Suprapubic skin (tissue), 4 donors: ENCODE measurements around the gene CNIH3. TPM values are rescaled to one million over a fixed set of nuclear protein-coding genes. Genes with fewer than 3 reads are reported as not detected.

ENCODE experiments used
- DNase-seq, 2 donors: peaks; one replicate each; pipeline ENCODE4 v3.0.0-alpha.2; 2019; ENCODE audit warnings: low spot score in 2 of 2
- H3K27ac ChIP-seq: fragments of 200-600 bp; sonication (generic); one replicate; pipeline ENCODE4 v1.5.1; 2019
- H3K27me3 ChIP-seq: fragments of 200-600 bp; sonication (generic); one replicate; pipeline ENCODE4 v1.5.1; 2019
- H3K36me3 ChIP-seq: fragments of 200-600 bp; sonication (generic); one replicate; pipeline ENCODE4 v1.5.1; 2019
- H3K4me1 ChIP-seq: fragments of 200-600 bp; sonication (generic); one replicate; pipeline ENCODE4 v1.5.1; 2019
- H3K4me3 ChIP-seq: fragments of 200-600 bp; sonication (generic); one replicate; pipeline ENCODE4 v1.5.1; 2019; ENCODE audit warnings: mild to moderate bottlenecking
- H3K9me3 ChIP-seq: fragments of 200-600 bp; sonication (generic); one replicate; pipeline ENCODE4 v1.5.1; 2019
- EP300 ChIP-seq: sonication (generic); formaldehyde crosslinking; IDR thresholded peaks from one replicate; pipeline ENCODE4 v1.6.1; 2017; ENCODE audit warnings: antibody characterized with exemption
- POLR2A ChIP-seq, 2 donors: fragments of 450-650 bp; IDR thresholded peaks; one replicate each; pipeline ENCODE4 v1.6.1; 2017; ENCODE audit warnings: antibody characterized with exemption in 2 of 2, mild to moderate bottlenecking in 2 of 2, moderate library complexity in 2 of 2
- POLR2AphosphoS5 ChIP-seq, 3 donors: sonication (generic); formaldehyde crosslinking; IDR thresholded peaks; one replicate each; pipeline ENCODE4 v1.6.1; 2017; ENCODE audit warnings: antibody characterized with exemption in 3 of 3
- WGBS: methylation state at CpG from one replicate; pipeline ENCODE4 v1.1.5; 2018; 5-methylcytosine and 5-hydroxymethylcytosine counted together
- total RNA-seq, 4 donors: library from RNA; depleted of rRNA; stranded (reverse); fragments of >200 nt; gene quantifications; one replicate each; pipeline ENCODE4 v1.1.0, GENCODE V29; 2016
- TF ChIP-seq, protein P1 (sequence below), 2 donors: fragments of 200-600 bp in 1 of 2; fragments of 450-650 bp in 1 of 2; sonication (generic) in 1 of 2; IDR thresholded peaks; one replicate each; pipeline ENCODE4 v1.5.1; 2016 to 2019; ENCODE audit warnings: antibody characterized with exemption in 2 of 2, mild to moderate bottlenecking in 1 of 2, moderate library complexity in 1 of 2

CNIH3 gene
- total RNA-seq, 4 donors from 2014 or later = 0.57 to 6.7 (median 0.62) TPM; not detected in 1

DNA sequence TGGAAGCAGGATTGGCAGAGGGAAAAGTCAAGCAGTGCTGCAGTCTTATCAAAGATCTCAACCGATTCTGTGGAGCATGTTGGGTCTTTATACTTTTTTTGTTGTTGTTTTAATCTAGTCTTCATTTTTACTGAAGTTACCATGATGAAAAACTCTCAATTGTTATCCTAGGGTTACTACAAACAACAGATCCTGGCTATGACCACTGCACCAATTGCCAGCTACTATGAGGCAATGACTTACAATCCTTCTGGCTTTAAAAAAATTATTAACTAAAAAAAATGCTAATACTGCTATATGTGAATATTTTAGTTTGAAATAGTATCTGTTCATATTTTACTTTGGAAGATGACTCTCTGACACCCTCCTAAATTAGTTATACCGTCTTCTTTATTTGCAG is 145.9 kb downstream of the CNIH3 start:
- H3K9me3 ChIP-seq = no peaks in the 10 kb centered on the region
- no peaks in the 10 kb centered on the region for H3K27me3 ChIP-seq
- no peak for DNase-seq
- H3K4me1 ChIP-seq = peaks cover 2% of the 10 kb centered on the region
- peak overlapping the region; percentile 36 for H3K27ac ChIP-seq
- TF ChIP-seq POLR2AphosphoS5 (IDR thresholded peaks at IDR 0.05) = no peak
- TF ChIP-seq, protein P1, sequence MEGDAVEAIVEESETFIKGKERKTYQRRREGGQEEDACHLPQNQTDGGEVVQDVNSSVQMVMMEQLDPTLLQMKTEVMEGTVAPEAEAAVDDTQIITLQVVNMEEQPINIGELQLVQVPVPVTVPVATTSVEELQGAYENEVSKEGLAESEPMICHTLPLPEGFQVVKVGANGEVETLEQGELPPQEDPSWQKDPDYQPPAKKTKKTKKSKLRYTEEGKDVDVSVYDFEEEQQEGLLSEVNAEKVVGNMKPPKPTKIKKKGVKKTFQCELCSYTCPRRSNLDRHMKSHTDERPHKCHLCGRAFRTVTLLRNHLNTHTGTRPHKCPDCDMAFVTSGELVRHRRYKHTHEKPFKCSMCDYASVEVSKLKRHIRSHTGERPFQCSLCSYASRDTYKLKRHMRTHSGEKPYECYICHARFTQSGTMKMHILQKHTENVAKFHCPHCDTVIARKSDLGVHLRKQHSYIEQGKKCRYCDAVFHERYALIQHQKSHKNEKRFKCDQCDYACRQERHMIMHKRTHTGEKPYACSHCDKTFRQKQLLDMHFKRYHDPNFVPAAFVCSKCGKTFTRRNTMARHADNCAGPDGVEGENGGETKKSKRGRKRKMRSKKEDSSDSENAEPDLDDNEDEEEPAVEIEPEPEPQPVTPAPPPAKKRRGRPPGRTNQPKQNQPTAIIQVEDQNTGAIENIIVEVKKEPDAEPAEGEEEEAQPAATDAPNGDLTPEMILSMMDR (IDR thresholded peaks at IDR 0.05) = no peak
- TF ChIP-seq POLR2A (IDR thresholded peaks at IDR 0.05) = no peak
- no peak for TF ChIP-seq EP300
- no peak overlapping the region for H3K4me3 ChIP-seq
- H3K36me3 ChIP-seq = no peaks in the 10 kb centered on the region
- 72% methylated on average over 2 of the region's 2 CpGs for WGBS

GRCh38 chr1:224762701-224763100 is 146.6 kb downstream of the CNIH3 start:
- 69% methylated on average over 3 of the region's 3 CpGs for WGBS
- no peak for DNase-seq
- Histone ChIP-seq H3K36me3 (no peaks in the 10 kb centered on the region), H3K27ac (no peak overlapping the region), H3K27me3 (no peaks in the 10 kb centered on the region), H3K4me3 (no peak overlapping the region), H3K9me3 (no peaks in the 10 kb centered on the region), H3K4me1 (peaks cover 2% of the 10 kb centered on the region)
- TF ChIP-seq POLR2AphosphoS5 (IDR thresholded peaks at IDR 0.05) (no peak), EP300 (no peak), POLR2A (IDR thresholded peaks at IDR 0.05) (no peak)
- TF ChIP-seq, protein P1 (IDR thresholded peaks at IDR 0.05) = no peak

GRCh38 chr1:224763126-224763775 is 147.1 kb downstream of the CNIH3 start:
- DNase-seq = no peak
- Histone ChIP-seq H3K9me3 (no peaks in the 10 kb centered on the region), H3K4me1 (peaks cover 2% of the 10 kb centered on the region), H3K36me3 (no peaks in the 10 kb centered on the region), H3K27ac (no peak overlapping the region), H3K4me3 (no peak overlapping the region), H3K27me3 (no peaks in the 10 kb centered on the region)
- TF ChIP-seq EP300 (no peak), POLR2AphosphoS5 (IDR thresholded peaks at IDR 0.05) (no peak)
- TF ChIP-seq, protein P1 (IDR thresholded peaks at IDR 0.05) = no peak
- 67% methylated on average over 5 of the region's 5 CpGs for WGBS

DNA sequence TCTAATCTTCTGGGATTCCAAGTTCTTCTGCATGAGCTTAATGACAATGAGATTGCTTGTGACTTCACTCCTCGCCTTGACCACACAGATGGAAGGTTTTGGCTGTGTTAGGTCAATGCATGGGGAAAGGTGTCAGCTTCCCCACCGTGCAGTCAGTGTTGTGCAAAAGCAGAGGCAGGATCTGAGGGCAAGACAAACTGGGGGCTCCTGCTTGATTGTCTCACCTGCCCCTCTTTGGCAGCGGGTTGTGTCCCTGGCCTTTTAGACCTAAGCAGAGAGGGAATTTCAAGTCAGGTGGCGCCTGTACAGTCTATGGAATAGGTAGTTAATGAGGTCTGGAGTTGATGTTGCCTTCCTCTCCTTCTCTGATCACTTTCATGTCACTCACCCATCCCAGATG is 150.1 kb downstream of the CNIH3 start:
- Histone ChIP-seq H3K27me3 (no peaks in the 10 kb centered on the region), H3K36me3 (no peaks in the 10 kb centered on the region), H3K4me1 (peaks cover 5% of the 10 kb centered on the region), H3K4me3 (no peak overlapping the region), H3K27ac (no peak overlapping the region), H3K9me3 (no peaks in the 10 kb centered on the region)
- DNase-seq = no peak
- TF ChIP-seq, protein P1 (IDR thresholded peaks at IDR 0.05) = no peak
- TF ChIP-seq POLR2A (IDR thresholded peaks at IDR 0.05) (no peak), EP300 (no peak), POLR2AphosphoS5 (IDR thresholded peaks at IDR 0.05) (no peak)
- WGBS = 69% methylated on average over 4 of the region's 4 CpGs

- 69% methylated on average over 3 of the region's 3 CpGs for WGBS
- no peak for TF ChIP-seq EP300
- TF ChIP-seq, protein P1 (IDR thresholded peaks at IDR 0.05) = no peak
- TF ChIP-seq POLR2AphosphoS5 (IDR thresholded peaks at IDR 0.05) = no peak
- TF ChIP-seq POLR2A (IDR thresholded peaks at IDR 0.05) = no peak
- H3K4me3 ChIP-seq = no peak overlapping the region
These were observed 150.9 kb downstream of the CNIH3 start for GRCh38 chr1:224767031-224767430.

More at GRCh38 chr1:224767031-224767430, 150.9 kb downstream of the CNIH3 start:
- no peak overlapping the region for H3K27ac ChIP-seq
- H3K4me1 ChIP-seq = peaks cover 5% of the 10 kb centered on the region
- H3K36me3 ChIP-seq = no peaks in the 10 kb centered on the region
- H3K9me3 ChIP-seq = no peaks in the 10 kb centered on the region
- DNase-seq = no peak
- no peaks in the 10 kb centered on the region for H3K27me3 ChIP-seq
